MM.1S (cell line): ENCODE data around the gene SRGAP2.
"Not testable (repeated sequence)": the region's sequence is repeated elsewhere in the genome, so short reads cannot be mapped to it uniquely, and the experiment has no call there.

ENCODE experiments used
- DNase-seq: peaks from one replicate; pipeline ENCODE4 v3.0.0-alpha.2; 2015
- H2AFZ ChIP-seq: fragments of 300-600 bp; sonication (generic); 2 replicates; pipeline ENCODE4 v1.6.0; 2016; ENCODE audit warnings: antibody characterized with exemption, low read length
- H3F3A ChIP-seq: fragments of 300-600 bp; sonication (generic); 2 replicates; pipeline ENCODE4 v1.6.1; 2016; ENCODE audit warnings: mild to moderate bottlenecking, antibody characterized with exemption, low read length, moderate library complexity, mixed read lengths; ENCODE audit not compliant: insufficient read depth
- H3K27ac ChIP-seq: fragments of 300-600 bp; sonication (generic); 2 replicates; pipeline ENCODE4 v1.5.1; 2016; ENCODE audit warnings: mild to moderate bottlenecking, low read length
- H3K27me3 ChIP-seq: fragments of 300-600 bp; sonication (generic); replicated peaks from 2 replicates; pipeline ENCODE4 v1.6.0; 2016; ENCODE audit warnings: low read length; ENCODE audit not compliant: insufficient read depth
- H3K36me3 ChIP-seq: fragments of 300-600 bp; sonication (generic); replicated peaks from 2 replicates; pipeline ENCODE4 v1.6.1; 2016; ENCODE audit warnings: mild to moderate bottlenecking, low read length, mixed read lengths; ENCODE audit not compliant: insufficient read depth
- H3K4me1 ChIP-seq: fragments of 300-600 bp; sonication (generic); 2 replicates; pipeline ENCODE4 v1.6.1; 2016; ENCODE audit warnings: low read length, mixed read lengths
- H3K4me2 ChIP-seq: fragments of 300-600 bp; sonication (generic); 2 replicates; pipeline ENCODE4 v1.6.0; 2016; ENCODE audit warnings: low read depth, low read length
- H3K4me3 ChIP-seq: fragments of 300-600 bp; sonication (generic); 2 replicates; pipeline ENCODE4 v1.5.1; 2016; ENCODE audit warnings: low read length, mixed read lengths
- H3K79me2 ChIP-seq: fragments of 300-600 bp; sonication (generic); 2 replicates; pipeline ENCODE4 v1.6.1; 2016; ENCODE audit warnings: mixed run types, low read length, mixed read lengths
- H3K9ac ChIP-seq: fragments of 300-600 bp; sonication (generic); 2 replicates; pipeline ENCODE4 v1.6.1; 2016; ENCODE audit warnings: low read length, mixed read lengths
- H3K9me2 ChIP-seq: fragments of 300-600 bp; sonication (generic); replicated peaks from 2 replicates; pipeline ENCODE4 v1.6.1; 2016; ENCODE audit warnings: mild to moderate bottlenecking, low read length, mixed read lengths; ENCODE audit not compliant: insufficient read depth
- H3K9me3 ChIP-seq: fragments of 300-600 bp; sonication (generic); replicated peaks from 2 replicates; pipeline ENCODE4 v1.6.1; 2016; ENCODE audit warnings: mild to moderate bottlenecking, low read length, mixed read lengths; ENCODE audit not compliant: insufficient read depth
- H4K20me1 ChIP-seq: fragments of 300-600 bp; sonication (generic); 2 replicates; pipeline ENCODE4 v1.6.1; 2016; ENCODE audit warnings: mild to moderate bottlenecking, low read length, moderate library complexity, mixed read lengths; ENCODE audit not compliant: insufficient read depth

SRGAP2 gene

DNA sequence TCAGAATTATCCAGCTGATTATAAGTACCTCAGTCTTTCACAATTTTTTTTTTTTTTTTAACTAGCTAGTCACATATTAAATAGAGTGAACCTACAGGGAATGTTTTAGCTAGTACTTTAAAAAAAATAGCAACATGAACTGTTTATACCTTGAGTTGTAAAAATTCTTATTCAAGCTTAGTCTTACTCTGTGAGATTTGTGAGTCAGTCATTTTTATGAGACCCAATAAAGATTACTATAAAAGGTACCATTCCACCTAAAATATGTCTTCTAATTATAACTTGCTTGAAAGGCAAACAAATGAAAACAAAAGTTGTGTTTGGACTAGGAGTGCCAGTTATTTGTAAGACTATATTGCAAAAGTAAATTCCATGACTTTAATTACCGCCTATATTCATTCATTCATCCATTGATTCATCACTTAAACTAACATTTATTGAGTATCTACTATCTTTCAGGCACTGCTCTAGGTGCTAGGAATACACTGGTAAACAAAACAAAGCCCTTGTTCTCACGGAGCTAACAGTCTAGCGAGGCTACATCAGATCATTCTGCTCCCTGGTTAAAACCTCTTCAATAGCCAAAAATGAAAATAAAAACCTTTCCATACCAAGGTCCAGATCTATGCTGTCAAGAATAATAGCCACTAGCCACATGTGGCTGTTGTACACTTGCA is 6.5 kb upstream of the SRGAP2 start:
- not testable (repeated sequence) for H3K4me1 ChIP-seq, H3K36me3 ChIP-seq, H4K20me1 ChIP-seq, DNase-seq, H2AFZ ChIP-seq, H3K4me2 ChIP-seq, H3K79me2 ChIP-seq, H3K9me3 ChIP-seq, H3K4me3 ChIP-seq, H3K9ac ChIP-seq, H3K27ac ChIP-seq, H3F3A ChIP-seq, H3K9me2 ChIP-seq, H3K27me3 ChIP-seq

DNA sequence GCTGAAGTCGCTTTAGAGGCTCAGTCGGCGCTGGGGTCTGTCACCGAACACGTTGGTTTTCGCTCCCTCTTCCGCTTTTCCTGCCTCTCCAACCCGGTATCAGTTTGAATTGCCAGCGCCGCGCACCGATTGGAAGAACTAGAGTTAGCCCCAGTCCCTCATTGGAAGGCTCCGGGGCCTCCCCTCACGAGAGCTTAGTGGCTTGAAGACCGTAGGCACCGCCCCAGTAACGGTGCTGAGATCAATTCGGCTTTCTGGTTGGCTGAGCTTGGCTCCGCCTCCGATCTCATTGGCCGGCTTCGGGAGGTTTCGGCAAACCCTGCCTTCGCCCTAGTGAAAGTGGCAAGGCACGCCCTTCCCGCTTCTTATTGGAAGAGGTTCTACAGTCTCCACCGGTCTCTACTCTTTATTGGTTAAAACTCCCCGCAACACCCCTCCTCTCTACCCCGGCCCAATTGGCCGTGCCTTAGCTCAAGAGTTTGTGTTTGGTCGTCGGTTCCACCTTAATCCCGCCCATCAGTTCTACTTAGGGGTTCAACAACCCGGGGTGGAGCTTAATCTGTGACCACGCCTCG is 465 bp upstream of the SRGAP2 start, which contains the start of gene FAM72A:
Gene FAM72A (minus strand): TSS at position 51 of the 575 bp plus-strand sequence. CDS start 814 bp downstream, outside the sequence.
- not testable (repeated sequence) for H4K20me1 ChIP-seq, H3K27me3 ChIP-seq, H2AFZ ChIP-seq, H3K4me1 ChIP-seq, H3F3A ChIP-seq, H3K79me2 ChIP-seq, H3K9me3 ChIP-seq, H3K36me3 ChIP-seq, H3K9me2 ChIP-seq, H3K4me2 ChIP-seq
- peak within 1 kb of the TSS; percentile 62; the same call in 1 of the 2 replicates for H3K9ac ChIP-seq
- peak within 1 kb of the TSS; percentile 59; the same call in 1 of the 2 replicates for H3K27ac ChIP-seq
- peak within 1 kb of the TSS; percentile 55; the same call in 1 of the 2 replicates for H3K4me3 ChIP-seq
- DNase-seq = peak; percentile 100

DNA sequence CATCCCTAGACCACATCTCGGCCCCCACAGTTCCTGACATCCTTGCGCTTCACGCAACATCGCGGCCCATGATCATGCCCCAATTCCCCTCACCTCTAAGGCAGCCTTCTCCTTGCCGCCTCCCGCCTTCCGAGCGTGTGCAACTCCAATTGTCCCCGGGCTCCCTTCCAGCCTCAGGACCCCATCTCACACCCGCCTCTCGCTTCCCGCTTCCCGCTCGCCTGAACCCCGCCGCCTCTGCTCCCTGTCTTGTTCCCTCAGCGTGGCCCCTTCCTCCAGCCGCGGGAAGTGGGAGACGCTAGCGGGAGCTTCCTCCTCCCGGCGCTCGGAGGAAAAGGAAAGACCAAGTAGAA is 794 bp downstream of the SRGAP2 start:
- H3K36me3 ChIP-seq, H3K4me3 ChIP-seq, H2AFZ ChIP-seq, H3K27me3 ChIP-seq, H3K9me3 ChIP-seq, H3K4me1 ChIP-seq, H4K20me1 ChIP-seq, H3K79me2 ChIP-seq, H3F3A ChIP-seq, DNase-seq, H3K27ac ChIP-seq, H3K4me2 ChIP-seq, H3K9me2 ChIP-seq, H3K9ac ChIP-seq: not testable (repeated sequence)

DNA sequence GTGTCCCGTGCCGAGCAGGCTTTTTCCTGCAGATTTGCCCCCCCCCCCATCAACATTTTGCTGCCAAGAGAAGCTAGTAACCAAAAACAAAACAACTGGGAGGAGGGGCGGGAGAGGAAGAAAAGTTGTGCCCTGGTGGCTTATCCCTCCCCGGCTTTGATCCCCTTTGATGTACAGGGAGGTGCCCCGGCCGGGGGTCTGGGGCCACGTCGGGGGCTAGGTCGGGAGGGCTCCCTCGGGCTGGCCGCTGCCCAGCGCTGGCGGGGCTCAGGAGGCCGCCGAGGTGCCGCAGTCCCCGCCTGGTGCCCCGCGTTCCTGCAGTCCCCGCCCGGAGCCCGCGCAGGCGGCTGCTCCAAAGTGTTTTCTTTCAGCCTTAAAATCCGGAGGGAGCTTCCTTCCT is 1.5 kb downstream of the SRGAP2 start:
- H3K4me1 ChIP-seq, H3K9me2 ChIP-seq, H3K9me3 ChIP-seq, H3K36me3 ChIP-seq, H3K27ac ChIP-seq, H3F3A ChIP-seq, H4K20me1 ChIP-seq, H3K27me3 ChIP-seq, H3K79me2 ChIP-seq, H2AFZ ChIP-seq, DNase-seq: not testable (repeated sequence)
- Histone ChIP-seq H3K4me2 (peak overlapping the region; percentile 34; the same call in 1 of the 2 replicates), H3K4me3 (peak overlapping the region; percentile 59), H3K9ac (peak overlapping the region; percentile 48; the same call in 1 of the 2 replicates)

DNA sequence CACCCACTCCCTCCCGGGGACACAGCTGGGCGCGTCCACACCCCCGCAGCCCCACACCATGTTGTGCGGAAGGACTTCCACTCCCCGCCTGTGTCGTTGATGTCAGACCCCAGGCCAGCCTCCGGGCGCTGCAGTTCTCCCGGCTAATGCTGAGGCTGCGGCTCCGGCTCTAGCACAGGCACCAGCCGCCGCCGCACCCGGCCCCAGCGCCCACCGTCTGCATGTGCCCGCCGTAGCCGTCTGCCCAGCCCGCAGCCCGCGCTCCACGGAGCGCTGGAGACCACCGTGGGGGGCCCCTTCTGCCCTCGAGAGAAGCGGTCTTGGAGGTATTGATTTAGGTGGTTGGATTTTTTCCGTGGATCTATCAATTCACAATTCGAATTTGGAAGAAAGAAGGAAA is 2.2 kb downstream of the SRGAP2 start:
- not testable (repeated sequence) for H2AFZ ChIP-seq

GRCh38 chr1:206210802-206211201 is 7.5 kb downstream of the SRGAP2 start:
- not testable (repeated sequence) for H4K20me1 ChIP-seq, H3K27me3 ChIP-seq, H3K9ac ChIP-seq, H3F3A ChIP-seq, H3K9me2 ChIP-seq, DNase-seq, H3K4me2 ChIP-seq, H3K4me3 ChIP-seq, H3K9me3 ChIP-seq, H3K36me3 ChIP-seq, H2AFZ ChIP-seq, H3K79me2 ChIP-seq, H3K27ac ChIP-seq, H3K4me1 ChIP-seq

More for the DNA sequence above, 2.2 kb downstream of the SRGAP2 start:
- H3K4me1 ChIP-seq, H3K4me2 ChIP-seq, H3K9me2 ChIP-seq, DNase-seq, H3K36me3 ChIP-seq, H3K9ac ChIP-seq, H3K9me3 ChIP-seq, H3K79me2 ChIP-seq, H3K27me3 ChIP-seq, H3K27ac ChIP-seq, H3F3A ChIP-seq, H3K4me3 ChIP-seq, H4K20me1 ChIP-seq: not testable (repeated sequence)

DNA sequence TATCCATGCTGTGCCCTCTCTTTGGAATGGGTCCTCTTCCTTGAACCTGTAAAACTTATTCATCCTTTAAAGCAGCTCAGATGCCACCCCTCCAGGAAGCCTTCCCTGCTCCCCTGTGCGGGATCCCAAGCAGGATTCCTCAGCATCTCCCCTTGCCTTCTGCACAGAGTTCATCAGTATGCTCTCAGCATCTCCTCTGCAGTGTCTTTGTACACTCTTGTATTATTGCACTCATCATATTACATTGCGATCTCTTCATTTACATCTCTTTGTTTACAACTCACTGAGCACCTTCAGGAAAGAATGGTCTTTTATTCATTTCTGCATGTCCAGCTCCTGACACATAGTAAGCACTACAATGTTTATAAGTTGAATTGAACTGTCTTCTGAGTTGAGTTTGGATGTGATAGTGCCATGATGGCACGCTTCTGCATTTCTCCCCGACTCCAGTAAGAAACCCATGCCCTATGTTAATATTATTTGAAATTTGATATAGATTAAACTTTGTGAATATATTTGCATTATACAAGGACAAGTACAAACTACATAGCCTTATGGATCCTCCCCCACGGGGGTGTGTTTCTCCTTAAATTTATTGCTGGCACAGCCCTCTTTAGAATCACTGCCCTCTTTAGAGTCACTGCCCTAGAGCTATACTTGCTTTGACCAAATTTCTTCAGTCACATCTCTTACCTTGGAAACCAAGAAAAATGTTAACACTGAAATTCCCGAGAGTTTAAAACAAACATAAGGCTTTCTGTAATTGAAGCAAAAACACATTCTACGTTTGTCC is 12.5 kb downstream of the SRGAP2 start:
- not testable (repeated sequence) for H4K20me1 ChIP-seq, H3K9me2 ChIP-seq, H3K4me1 ChIP-seq, H3K9me3 ChIP-seq, H3F3A ChIP-seq, H3K4me2 ChIP-seq, H3K79me2 ChIP-seq, H3K27ac ChIP-seq, H3K36me3 ChIP-seq, H3K27me3 ChIP-seq, DNase-seq, H2AFZ ChIP-seq, H3K4me3 ChIP-seq, H3K9ac ChIP-seq
